ENCODE measurements around the gene HNRNPC. TPM values are rescaled to one million over a fixed set of nuclear protein-coding genes. Genes with fewer than 3 reads are reported as not detected.

The HNRNPC gene
- polyA plus RNA-seq, 2 of the 4 experiments (the other 2 are of a cell fraction), result 1,057 to 1,069 TPM

DNA sequence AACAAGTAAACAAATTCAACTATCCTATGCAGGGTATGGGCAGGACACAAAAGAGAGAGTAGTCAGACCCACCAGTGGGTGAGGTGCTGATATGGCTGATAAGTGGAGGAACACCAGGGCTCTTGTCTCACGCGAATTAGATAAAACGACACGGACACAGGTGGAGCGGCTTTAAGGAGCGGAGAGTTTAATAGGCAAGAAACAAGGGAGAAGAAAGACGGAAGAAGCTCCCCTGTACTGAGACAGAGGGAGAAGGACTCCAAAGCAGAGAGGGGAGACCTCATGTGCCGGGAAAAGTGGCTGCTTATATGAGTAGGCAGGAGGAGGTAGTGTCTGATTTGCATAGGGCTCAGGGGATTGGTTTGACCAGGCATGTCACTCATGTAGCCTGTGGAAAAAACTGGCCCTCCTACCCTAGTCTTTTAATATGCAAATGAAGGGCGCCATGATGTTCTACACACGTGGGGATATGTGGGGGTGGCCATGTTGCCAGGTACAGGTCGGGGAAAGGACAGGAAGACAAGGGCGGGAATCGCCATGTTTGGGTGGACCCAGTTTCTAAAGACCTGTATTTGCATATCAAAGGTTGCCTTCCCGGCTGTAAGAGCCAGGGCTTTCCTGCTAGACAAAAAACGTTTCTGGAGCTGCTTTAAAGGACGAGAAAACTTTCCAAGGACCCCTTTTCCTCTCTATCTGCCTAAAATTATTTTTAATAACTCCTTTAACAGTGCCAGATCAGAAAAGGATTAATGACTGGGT lies 39.4 kb upstream of the HNRNPC start (continued):
- TF ChIP-seq HES2 (IDR thresholded peaks at IDR 0.05) (no peak), ZNF302 (CRISPR knock-in tag; IDR thresholded peaks at IDR 0.05) (no peak), HOXB13 (CRISPR knock-in tag; IDR thresholded peaks at IDR 0.05; ENCODE audit: low read depth) (no peak), ESRRA (IDR thresholded peaks at IDR 0.05; ENCODE audit: borderline replicate concordance, low read length) (no peak), ZSCAN20 (CRISPR knock-in tag; IDR thresholded peaks at IDR 0.05) (no peak), FOSL2 (IDR thresholded peaks at IDR 0.05) (no peak), FOSL2 (CRISPR knock-in tag; IDR thresholded peaks at IDR 0.05) (no peak), RARB (CRISPR knock-in tag; IDR thresholded peaks at IDR 0.05) (0 out of 2 replicates have a peak, but pooled peaks have one; percentile 41), RAD21 (conservative IDR thresholded peaks at IDR 0.05 in 1 of 2, IDR thresholded peaks at IDR 0.05 in 1 of 2) (no peak), EHMT2 (IDR thresholded peaks at IDR 0.05; ENCODE audit: low read depth) (no peak), RFX5 (IDR thresholded peaks at IDR 0.05) (no peak), RNF2 (IDR thresholded peaks at IDR 0.05; ENCODE audit: borderline replicate concordance, low read depth) (no peak), CBX2 (IDR thresholded peaks at IDR 0.05; ENCODE audit: borderline replicate concordance, low read depth) (no peak), KDM1A (IDR thresholded peaks at IDR 0.05; ENCODE audit: low read depth) (no peak), USF2 (IDR thresholded peaks at IDR 0.05) (peak; percentile 53), GATA3 (IDR thresholded peaks at IDR 0.05; ENCODE audit: borderline replicate concordance) (no peak), RCOR1 (IDR thresholded peaks at IDR 0.05; ENCODE audit: low read depth, low read length) (no peak), JUNB (IDR thresholded peaks at IDR 0.05) (no peak), POLR2A (IDR thresholded peaks at IDR 0.05; ENCODE audit: low read length) (peak; percentile 41), JUN (IDR thresholded peaks at IDR 0.05) (no peak), HOXB5 (CRISPR knock-in tag; IDR thresholded peaks at IDR 0.05) (no peak), TP53 (CRISPR knock-in tag; IDR thresholded peaks at IDR 0.05) (no peak), TFCP2L1 (CRISPR knock-in tag; IDR thresholded peaks at IDR 0.05) (no peak)
- TF ChIP-seq, protein P1, sequence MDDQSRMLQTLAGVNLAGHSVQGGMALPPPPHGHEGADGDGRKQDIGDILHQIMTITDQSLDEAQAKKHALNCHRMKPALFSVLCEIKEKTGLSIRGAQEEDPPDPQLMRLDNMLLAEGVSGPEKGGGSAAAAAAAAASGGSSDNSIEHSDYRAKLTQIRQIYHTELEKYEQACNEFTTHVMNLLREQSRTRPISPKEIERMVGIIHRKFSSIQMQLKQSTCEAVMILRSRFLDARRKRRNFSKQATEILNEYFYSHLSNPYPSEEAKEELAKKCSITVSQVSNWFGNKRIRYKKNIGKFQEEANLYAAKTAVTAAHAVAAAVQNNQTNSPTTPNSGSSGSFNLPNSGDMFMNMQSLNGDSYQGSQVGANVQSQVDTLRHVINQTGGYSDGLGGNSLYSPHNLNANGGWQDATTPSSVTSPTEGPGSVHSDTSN (IDR thresholded peaks at IDR 0.05), result peak; percentile 76
- TF ChIP-seq, protein P2, sequence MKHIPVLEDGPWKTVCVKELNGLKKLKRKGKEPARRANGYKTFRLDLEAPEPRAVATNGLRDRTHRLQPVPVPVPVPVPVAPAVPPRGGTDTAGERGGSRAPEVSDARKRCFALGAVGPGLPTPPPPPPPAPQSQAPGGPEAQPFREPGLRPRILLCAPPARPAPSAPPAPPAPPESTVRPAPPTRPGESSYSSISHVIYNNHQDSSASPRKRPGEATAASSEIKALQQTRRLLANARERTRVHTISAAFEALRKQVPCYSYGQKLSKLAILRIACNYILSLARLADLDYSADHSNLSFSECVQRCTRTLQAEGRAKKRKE (CRISPR knock-in tag; IDR thresholded peaks at IDR 0.05; ENCODE audit: low read depth), result no peak
- TF ChIP-seq, protein P3, sequence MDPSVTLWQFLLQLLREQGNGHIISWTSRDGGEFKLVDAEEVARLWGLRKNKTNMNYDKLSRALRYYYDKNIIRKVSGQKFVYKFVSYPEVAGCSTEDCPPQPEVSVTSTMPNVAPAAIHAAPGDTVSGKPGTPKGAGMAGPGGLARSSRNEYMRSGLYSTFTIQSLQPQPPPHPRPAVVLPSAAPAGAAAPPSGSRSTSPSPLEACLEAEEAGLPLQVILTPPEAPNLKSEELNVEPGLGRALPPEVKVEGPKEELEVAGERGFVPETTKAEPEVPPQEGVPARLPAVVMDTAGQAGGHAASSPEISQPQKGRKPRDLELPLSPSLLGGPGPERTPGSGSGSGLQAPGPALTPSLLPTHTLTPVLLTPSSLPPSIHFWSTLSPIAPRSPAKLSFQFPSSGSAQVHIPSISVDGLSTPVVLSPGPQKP (IDR thresholded peaks at IDR 0.05; ENCODE audit: low read depth, low read length), result no peak
- TF ChIP-seq, protein P4, sequence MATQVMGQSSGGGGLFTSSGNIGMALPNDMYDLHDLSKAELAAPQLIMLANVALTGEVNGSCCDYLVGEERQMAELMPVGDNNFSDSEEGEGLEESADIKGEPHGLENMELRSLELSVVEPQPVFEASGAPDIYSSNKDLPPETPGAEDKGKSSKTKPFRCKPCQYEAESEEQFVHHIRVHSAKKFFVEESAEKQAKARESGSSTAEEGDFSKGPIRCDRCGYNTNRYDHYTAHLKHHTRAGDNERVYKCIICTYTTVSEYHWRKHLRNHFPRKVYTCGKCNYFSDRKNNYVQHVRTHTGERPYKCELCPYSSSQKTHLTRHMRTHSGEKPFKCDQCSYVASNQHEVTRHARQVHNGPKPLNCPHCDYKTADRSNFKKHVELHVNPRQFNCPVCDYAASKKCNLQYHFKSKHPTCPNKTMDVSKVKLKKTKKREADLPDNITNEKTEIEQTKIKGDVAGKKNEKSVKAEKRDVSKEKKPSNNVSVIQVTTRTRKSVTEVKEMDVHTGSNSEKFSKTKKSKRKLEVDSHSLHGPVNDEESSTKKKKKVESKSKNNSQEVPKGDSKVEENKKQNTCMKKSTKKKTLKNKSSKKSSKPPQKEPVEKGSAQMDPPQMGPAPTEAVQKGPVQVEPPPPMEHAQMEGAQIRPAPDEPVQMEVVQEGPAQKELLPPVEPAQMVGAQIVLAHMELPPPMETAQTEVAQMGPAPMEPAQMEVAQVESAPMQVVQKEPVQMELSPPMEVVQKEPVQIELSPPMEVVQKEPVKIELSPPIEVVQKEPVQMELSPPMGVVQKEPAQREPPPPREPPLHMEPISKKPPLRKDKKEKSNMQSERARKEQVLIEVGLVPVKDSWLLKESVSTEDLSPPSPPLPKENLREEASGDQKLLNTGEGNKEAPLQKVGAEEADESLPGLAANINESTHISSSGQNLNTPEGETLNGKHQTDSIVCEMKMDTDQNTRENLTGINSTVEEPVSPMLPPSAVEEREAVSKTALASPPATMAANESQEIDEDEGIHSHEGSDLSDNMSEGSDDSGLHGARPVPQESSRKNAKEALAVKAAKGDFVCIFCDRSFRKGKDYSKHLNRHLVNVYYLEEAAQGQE (IDR thresholded peaks at IDR 0.05), result no peak
